HG02571 (cell line): ENCODE measurements around the gene PRMT2.

ENCODE experiments used
- ATAC-seq: cut with Tn5 transposase; IDR thresholded peaks from one replicate; pipeline ENCODE4 v1.9.1; 2021; ENCODE audit warnings: mild to moderate bottlenecking, moderate library complexity; ENCODE audit not compliant: unreplicated experiment

PRMT2 gene

DNA sequence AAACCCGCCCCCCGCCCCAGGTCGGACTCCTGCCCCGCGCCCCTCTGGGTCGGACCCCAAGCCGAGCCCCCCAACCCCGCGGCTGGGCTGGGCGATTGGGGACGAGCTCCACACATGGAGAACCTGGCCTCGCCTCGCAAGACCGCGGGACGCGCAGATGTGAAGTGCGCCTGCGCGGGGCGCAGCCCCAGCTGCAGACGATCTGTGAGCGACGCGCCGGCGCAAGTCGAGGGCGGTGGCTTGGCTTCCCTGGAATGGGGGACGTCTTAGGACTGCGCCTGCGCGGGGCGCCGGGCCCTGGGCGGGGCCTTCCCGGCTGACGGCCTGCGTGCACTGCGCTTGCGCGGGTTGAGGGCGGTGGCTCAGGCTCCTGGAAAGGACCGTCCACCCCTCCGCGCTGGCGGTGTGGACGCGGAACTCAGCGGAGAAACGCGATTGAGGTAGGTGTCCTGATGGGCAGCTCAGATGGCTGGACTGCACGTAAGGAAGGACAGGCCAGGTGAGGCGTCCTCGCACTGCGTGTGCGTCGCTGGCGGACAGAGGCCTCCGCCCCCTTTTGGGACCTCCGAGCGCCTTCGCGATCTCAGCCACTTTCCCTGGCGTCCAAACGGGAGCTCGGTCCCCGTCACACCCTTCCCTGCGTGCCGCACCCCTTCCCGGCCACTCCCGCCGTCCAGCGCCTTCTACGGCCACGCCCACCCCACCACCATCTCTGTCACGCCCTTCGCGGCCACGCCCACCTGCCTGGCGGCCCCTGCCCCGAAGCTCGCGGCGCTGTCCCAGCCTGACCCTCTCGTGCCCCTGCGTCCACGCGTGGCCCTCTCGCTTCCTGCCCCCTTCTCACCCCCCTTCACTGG lies at the start of gene PRMT2:
TSS of gene PRMT2 (plus strand) at position 351 of the 857 bp plus-strand sequence. CDS start 1,278 bp downstream, outside the sequence.
- peak; percentile 88 for ATAC-seq

GRCh38 chr21:46594276-46594675 lies 41.2 kb upstream of the PRMT2 start:
- no peak for ATAC-seq

DNA sequence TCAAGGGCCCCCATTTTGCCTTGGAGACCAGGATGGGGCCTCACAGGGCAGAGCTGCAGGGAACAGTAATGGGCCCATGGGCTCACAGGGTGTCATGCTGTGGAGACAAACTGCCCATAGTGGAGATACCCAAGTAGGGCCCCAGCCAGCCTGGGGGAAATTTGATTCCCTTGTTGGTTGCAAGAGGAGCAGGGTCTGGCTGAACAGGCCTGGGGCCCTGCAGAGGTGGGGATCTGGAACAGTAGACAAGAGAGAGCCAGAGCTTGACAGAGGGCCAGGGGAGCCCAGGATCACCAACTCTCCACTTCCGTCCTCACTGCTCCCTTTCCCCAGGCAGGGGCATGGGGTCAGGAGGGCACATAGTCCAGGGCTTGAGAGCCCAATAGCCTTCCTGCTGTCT lies 39.3 kb upstream of the PRMT2 start:
- no peak for ATAC-seq

- no peak for ATAC-seq
These were observed 38.4 kb upstream of the PRMT2 start for GRCh38 chr21:46597031-46597430.

GRCh38 chr21:46597896-46598343 lies 37.6 kb upstream of the PRMT2 start:
- no peak for ATAC-seq

DNA sequence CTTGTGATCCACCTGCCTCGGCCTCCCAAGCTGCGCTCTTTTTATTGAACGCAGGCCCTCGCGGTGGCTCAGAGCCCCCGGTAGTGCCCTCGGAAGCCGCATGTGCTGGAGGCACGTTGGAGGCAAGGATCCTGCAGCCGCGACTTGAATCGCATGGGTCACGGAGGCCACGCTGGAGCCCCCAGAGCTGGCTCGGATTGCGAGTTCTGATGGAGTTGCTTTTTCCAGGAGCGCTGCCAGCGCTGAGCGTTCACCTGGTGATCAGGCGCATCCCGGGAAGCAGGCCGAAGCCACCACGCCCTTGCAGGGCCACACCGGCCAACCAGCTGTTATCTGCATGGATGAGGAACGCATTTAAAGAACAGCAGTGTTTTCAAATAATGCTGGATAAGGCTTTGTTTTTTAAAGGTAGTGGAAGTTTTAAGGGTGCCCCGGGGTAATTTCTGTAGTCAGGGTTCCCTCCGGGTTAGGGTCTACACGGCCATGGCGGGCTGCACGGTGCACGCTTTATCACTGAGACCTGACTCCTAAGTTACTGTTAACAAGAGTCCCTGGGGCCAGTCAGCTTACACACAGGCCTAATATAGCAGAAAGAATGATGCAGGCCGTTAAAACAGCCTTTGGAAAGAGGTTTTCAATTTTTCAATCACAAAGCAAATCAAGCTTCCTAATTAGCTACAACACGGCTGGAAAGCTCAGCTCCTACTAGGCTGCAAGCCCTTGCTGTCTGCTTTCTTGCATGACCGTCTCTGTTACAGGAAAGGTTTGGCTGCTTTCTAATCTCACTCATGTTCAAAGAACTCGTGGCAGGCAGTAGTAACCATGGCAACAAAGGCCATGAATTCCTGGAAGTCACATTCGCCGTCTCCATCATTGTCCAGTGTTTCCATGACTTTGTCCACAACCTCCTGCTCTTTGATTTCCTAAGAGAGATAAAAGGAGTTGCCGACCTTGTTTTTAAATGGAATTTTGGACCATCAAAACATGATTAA lies 36.6 kb upstream of the PRMT2 start:
- ATAC-seq: no peak

- no peak for ATAC-seq
These were observed 35.2 kb upstream of the PRMT2 start for GRCh38 chr21:46600305-46600704.

- ATAC-seq: no peak
These were observed 34.5 kb upstream of the PRMT2 start for GRCh38 chr21:46600978-46601377.

DNA sequence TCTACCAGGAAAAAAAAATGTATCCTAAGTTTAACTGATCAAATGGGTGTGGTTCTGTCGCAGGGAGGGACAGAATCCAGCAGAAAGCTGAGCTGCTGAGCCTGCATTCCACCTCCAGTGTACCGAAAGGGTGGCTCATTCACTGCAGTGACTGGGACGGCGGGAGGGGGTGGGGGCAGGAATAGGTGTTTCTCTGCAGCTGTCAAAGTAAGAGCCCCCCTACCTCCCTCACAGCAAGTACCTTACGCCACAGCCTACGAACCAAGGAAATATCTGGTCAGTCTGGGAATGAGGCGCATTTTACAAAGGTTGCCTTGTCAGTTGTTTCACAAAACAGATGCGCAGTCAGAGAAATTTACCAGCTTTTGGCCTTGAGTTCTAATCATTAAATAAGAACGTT lies 32.2 kb upstream of the PRMT2 start:
- ATAC-seq: no peak

GRCh38 chr21:46604329-46604974 lies 31.0 kb upstream of the PRMT2 start:
- no peak for ATAC-seq

- no peak for ATAC-seq
These were observed 30.3 kb upstream of the PRMT2 start, which contains the start of gene S100B for GRCh38 chr21:46604975-46605766. S100B (minus strand) TSS chr21:46605082; CDS start chr21:46602415, 2,667 bp downstream.

- ATAC-seq: no peak
These were observed 29.6 kb upstream of the PRMT2 start for GRCh38 chr21:46605767-46606426.

GRCh38 chr21:46606427-46606813 lies 29.1 kb upstream of the PRMT2 start:
- no peak for ATAC-seq

- ATAC-seq: no peak
These were observed 27.8 kb upstream of the PRMT2 start for GRCh38 chr21:46607636-46608035.

DNA sequence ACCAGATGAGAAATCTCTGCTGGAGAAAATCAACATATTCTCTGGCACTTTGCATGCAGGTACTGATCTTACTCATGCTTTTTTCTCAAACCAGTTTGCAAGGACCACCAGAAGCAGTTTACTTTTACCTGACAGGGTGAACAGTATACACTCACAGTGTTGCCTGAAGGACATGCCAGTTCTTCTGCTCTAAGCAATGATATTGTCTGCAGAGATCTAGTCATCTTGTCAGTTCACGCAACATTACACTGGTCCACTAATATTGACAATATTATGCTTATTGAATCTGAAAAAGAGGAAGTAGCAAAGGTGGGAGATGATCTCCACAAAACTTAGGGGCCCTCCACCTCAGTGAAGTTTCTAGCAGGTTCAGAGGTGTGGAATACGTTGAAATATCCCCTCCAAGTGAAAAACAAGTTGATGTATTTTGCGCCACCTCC lies 26.8 kb upstream of the PRMT2 start:
- no peak for ATAC-seq

GRCh38 chr21:46610018-46610701 lies 25.3 kb upstream of the PRMT2 start:
- no peak for ATAC-seq

- ATAC-seq: no peak
These were observed 22.1 kb upstream of the PRMT2 start for GRCh38 chr21:46613391-46613790.

GRCh38 chr21:46616050-46616449 lies 19.4 kb upstream of the PRMT2 start:
- no peak for ATAC-seq

DNA sequence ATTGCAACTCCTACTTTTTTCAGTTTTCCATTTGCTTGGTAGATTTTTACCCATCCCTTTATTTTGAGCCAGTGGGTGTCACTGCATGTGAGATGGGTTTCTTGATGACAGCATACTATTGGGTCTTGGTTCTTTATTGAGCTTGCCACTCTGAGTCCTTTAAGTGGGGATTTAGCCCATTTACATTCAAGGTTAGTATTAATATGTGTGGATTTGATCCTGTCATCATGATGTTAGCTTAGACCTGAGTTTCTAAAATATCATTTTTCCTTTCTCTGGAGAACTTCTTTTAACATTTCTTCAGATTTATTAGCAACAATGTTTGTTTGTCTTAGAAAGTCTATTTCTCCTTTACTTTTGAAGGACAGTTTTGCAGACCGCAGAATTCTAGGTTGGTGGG lies 18.8 kb upstream of the PRMT2 start:
- no peak for ATAC-seq
